Measurements from ENCODE around the gene PCNX2.

- no peak for TF ChIP-seq EZH2 (IDR thresholded peaks at IDR 0.05; ENCODE audit: insufficient read depth, poor library complexity, severe bottlenecking)
- TF ChIP-seq EZH2phosphoT487 (IDR thresholded peaks at IDR 0.05; ENCODE audit: insufficient read depth, low read depth): no peak
These were observed 36.4 kb upstream of the PCNX2 start for GRCh38 chr1:233331676-233332519.

All from GM23248 (cell line).